IMR-90 (cell line): Measurements from ENCODE around the gene PMPCA. TPM values are rescaled to one million over a fixed set of nuclear protein-coding genes. Genes with fewer than 3 reads are reported as not detected.

Experiments
- RAD21 ChIP-seq: IDR thresholded peaks from 2 replicates; pipeline ENCODE4 v1.6.1; 2012; ENCODE audit warnings: low read length, improper control_type of control experiment
- SMC3 ChIP-seq: fragments of 150-350 bp; IDR thresholded peaks from 2 replicates; pipeline ENCODE4 v1.6.1; 2016; ENCODE audit warnings: low read depth, mild to moderate bottlenecking, antibody characterized with exemption, low read length, moderate library complexity
- polyA plus RNA-seq, 3 experiments: library from polyadenylated mRNA; depleted of rRNA; stranded (reverse); fragments of >200 nt; gene quantifications; 2 replicates each; pipeline ENCODE4 v1.2.3, GENCODE V29; 2012; ENCODE audit warnings: low replicate concordance in 1 of 3
- total RNA-seq: library from RNA; depleted of rRNA; stranded (reverse); fragments of >200 nt; gene quantifications from 2 replicates; pipeline ENCODE4 v1.2.3, GENCODE V29; 2012

Gene PMPCA
- total and polyA plus RNA-seq, 2 of the 4 experiments (the other 2 are of a cell fraction), result 62.6 to 95.8 TPM

- TF ChIP-seq SMC3 (peak; percentile 51), RAD21 (peak; percentile 54)
Observed at GRCh38 chr9:136363106-136363948, 47.1 kb upstream of the PMPCA start, which contains the start of gene DNLZ (continued).
